GM19468 (cell line): ENCODE results near the gene DAAM2.

Source experiments
- ATAC-seq: cut with Tn5 transposase; IDR thresholded peaks from one replicate; pipeline ENCODE4 v1.9.1; 2021; ENCODE audit warnings: mild to moderate bottlenecking, moderate library complexity, moderate number of reproducible peaks; ENCODE audit not compliant: unreplicated experiment; ENCODE audit errors: extremely low read depth

DAAM2 gene

GRCh38 chr6:39814236-39814635, 22.1 kb downstream of the DAAM2 start:
- no peak for ATAC-seq

DNA sequence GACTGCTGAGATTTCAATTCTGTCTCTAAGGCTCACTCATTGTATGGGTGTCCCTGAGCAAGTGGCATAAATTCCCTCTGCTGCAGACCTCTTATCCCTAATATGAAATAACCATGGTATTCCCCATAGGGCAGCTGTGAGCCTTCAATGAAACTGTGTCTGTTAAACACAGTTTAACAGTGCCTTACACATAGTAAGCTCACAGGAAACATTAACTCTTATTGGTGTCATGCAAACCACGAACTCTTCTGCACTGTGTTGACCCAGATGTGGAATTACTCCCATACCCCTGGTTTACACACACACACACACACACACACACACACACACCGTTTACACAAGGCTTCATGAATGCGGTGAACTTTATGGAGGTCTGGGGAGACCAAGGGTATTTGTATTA, 23.2 kb downstream of the DAAM2 start:
- ATAC-seq = no peak

DNA sequence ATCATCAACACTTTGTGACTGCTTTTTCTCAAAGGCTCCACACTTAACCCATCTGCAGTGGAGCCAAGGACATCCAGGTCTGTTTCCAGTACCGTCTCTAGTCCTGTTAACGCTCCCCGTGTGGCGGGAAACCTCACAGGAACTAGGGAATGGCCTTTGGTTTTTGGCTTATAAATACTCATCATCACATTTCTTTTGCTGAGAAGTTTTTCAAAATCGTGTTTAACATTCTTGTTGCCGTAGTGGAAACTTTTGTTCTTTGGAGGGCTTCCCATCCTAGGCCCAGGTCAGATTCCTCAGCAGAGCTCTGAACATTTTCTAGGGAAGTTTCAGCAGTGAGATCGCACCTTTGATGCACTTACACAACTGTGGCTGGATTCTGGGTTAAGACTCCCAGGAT, 24.6 kb downstream of the DAAM2 start:
- no peak for ATAC-seq

DNA sequence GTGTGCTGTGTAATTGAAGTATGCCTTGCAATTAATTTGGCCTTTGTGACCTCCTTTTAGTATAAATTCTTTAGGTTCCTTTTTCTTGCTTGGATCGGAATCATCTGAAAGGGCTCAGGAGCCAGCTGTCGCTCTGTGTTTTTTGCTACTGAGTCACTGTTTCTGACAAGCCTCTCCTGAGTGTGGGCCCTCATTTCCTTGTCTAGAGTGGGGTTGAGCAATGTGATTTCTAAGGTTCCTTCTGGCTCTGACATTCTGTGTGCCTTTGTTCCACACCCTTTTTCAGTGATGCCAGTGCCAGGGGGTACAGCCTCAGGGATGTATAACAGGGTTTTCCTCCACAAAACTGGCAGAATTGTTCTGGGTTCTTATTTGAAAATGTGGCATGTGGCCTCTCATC, 26.5 kb downstream of the DAAM2 start:
- no peak for ATAC-seq

GRCh38 chr6:39819228-39819627, 27.1 kb downstream of the DAAM2 start:
- ATAC-seq = no peak

DNA sequence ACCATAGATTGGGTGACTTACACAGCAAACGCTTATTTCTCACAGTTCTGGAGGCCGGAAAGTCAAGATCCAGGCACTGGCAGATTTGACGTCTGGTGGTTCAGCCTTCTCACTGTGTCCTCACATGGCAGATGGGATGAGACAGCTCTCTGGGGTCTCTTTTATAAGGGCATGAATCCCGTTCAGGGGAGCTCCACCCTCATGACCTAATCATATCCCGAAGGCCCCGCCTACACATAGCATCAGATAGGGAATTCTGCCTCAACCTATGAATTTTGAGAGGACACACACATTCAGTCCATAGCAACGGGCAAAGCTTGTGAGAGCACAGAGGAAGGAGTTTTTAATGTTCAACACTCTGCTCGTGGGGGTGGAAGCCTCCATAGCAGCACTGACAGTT, 27.5 kb downstream of the DAAM2 start:
- no peak for ATAC-seq

DNA sequence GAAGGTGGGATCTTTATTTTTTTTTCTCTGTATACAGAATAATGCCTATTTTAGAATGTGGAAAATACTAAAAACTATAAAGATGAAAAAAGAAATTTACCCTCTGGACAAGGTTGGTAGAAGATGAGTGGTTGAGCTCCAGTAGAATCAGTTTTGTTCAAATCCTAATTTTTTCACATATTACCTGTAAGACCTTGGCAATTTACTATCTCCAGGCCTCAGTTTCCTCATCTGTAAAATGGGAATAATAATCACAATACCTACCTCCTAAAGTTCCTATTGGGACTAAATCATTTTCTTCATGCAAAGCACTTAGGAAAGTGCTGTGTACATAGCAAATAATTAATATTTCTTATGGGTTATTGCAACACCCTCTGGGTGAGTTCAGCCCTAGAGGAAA, 28.4 kb downstream of the DAAM2 start:
- no peak for ATAC-seq

DNA sequence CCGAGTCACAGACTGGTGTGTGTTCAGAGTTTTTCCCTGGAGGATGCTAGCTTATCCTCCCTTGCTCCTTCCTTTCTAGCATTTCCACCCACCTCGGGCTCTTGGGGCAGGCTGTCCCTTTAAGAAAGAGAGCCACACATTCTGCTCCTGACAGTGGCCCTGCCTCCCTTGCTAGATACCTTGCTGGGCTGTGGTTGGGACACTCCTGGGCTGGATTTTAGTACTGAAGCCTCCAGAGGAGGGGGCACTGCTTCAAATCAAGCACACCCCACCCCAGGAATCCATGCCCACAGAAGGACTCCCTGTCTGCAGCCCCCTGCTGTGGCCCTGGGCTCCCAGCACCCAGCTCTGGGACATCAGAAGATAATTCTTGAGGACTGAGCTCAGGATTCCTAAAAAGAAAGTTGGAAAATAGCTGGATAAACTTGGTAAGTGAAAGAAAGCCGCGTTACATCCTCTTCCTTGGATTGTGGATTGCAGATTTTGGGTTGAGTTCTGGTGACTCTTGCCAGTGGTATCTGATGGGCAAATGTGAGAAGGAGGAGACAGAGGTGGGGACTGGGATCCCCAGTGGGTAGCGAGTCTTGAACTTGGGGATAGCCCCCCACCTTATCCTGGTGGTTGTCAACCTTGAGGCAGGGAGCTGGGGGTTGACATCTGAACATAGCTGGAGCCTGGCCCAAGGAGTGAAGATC, 29.0 kb downstream of the DAAM2 start:
- no peak for ATAC-seq

DNA sequence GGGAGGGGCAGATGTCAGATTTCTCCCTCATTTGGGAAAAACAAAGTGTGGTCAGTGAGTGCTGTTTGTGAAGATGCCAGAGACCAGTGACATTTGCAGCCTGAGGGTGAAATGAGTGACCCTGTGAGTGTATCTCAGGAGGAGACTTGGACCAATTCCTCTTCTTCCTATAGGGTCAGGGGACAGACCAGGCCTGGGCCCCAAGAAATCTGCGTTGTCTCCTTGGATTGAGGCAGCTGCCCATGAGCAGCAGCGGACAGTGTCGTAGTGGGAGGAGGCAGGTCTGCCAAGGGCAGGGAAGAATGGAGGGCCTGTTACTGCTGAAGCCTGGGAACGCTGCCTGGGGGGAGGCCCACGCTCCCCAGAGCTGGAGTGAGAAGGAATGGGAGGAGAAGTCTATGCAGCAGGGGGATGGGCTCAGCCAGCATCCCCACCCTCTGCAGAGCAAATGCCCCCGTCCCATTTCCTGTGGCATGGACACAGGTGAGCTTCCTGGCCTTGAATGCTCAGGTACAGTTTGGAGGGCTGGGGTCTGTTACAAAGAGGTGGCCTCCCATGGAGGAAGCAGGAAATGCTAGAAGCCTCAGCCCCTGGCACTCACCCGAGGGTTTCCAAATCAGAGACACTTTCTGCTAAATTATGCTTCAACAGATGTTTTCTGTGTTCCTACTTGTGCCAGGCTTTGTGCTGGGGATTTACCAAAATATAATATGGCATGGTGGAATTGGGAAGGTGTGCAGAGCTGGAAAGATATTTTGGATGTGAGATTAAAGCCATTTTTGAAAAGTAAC, 29.8 kb downstream of the DAAM2 start:
- no peak for ATAC-seq

GRCh38 chr6:39822846-39823815, 31.0 kb downstream of the DAAM2 start:
- no peak for ATAC-seq

GRCh38 chr6:39824030-39824926, 32.1 kb downstream of the DAAM2 start:
- no peak for ATAC-seq

- no peak for ATAC-seq
These were observed 37.2 kb downstream of the DAAM2 start for GRCh38 chr6:39829331-39829730.

- no peak for ATAC-seq
These were observed 38.3 kb downstream of the DAAM2 start for GRCh38 chr6:39830444-39830843.

GRCh38 chr6:39831701-39832100, 39.5 kb downstream of the DAAM2 start:
- ATAC-seq = no peak

- no peak for ATAC-seq
These were observed 42.1 kb downstream of the DAAM2 start for GRCh38 chr6:39834278-39834677.

- no peak for ATAC-seq
These were observed 42.7 kb downstream of the DAAM2 start for GRCh38 chr6:39834866-39835265.

DNA sequence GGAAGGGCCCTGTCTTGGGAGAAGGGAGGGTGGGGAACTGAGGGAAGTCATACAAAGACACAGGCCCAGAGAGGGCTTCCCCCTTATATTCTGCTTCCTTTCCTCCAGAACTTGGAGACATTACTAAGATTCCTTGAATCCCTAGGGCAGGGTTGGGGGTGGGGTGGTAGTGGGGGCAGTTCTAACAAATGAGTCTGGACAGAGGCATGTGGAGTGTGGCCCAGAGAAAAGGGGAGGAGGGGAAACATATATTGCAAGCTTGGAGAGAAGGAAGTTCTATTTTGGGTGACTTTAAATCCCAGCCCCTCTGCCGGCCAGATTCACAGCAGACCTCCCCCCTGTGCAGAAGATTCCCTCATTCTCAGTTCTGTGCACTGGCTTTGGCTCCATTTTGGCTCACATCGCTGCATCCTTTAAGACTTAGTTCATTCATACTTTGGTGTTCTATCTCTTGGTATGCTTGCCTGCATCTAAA, 43.7 kb downstream of the DAAM2 start:
- ATAC-seq = no peak

GRCh38 chr6:39836606-39837005, 44.4 kb downstream of the DAAM2 start:
- no peak for ATAC-seq

DNA sequence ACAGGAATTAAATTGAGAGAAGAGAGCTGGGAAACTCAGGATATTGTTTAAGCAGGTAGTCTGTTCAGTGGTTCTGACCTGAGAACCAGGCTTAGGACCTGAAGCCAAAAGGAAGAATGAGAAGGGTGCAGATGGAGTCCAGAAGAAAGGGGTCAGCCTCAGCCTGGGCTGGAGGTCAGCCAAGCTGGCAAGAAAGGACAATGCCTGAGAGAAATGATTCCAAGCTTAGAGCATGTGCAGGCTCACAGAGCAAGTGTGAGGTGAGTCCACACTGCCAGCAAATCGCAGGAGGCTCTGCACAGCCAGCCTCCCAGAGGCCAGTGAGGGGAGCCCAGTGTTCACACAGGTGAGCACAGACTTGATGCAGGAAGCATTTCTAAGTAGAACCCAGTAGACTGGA, 47.3 kb downstream of the DAAM2 start:
- ATAC-seq = no peak

DNA sequence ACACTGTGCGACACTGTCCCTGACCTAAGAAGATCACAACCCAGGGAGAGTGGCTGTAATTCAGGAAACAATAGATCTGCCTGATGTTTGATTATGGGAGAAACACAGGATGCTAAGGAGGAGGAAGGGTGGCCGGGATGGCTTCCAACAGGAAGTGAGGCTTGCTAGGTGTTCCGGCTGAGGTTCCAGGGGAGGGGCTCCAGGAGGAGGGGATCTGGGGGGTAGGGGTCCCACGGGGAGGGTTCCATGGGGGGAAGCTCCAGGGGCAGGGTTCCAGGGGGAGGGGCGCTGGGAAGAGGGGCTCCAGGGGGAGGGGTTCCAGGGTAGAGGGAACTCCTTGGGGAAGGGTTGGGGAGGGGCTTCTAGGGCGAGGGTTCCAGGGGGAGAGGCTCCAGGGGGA, 48.6 kb downstream of the DAAM2 start:
- no peak for ATAC-seq
